Activated CD4-positive, alpha-beta T cell treated with anti-CD3 and anti-CD28 coated beads, Interleukin-10, Interleukin-2, amounts not matched to agents 100 ng/mL and 50 ng/mL, durations not matched to agents 16 hours and 8 hours (primary cell): ENCODE results near the gene MED27.

Source experiments
- DNase-seq: peaks from one replicate; pipeline ENCODE4 v3.0.0-alpha.2; 2020

Gene MED27

GRCh38 chr9:131912671-131913070 is 167.0 kb downstream of the MED27 start:
- no peak for DNase-seq

GRCh38 chr9:131912069-131912468 is 167.6 kb downstream of the MED27 start:
- no peak for DNase-seq

DNA sequence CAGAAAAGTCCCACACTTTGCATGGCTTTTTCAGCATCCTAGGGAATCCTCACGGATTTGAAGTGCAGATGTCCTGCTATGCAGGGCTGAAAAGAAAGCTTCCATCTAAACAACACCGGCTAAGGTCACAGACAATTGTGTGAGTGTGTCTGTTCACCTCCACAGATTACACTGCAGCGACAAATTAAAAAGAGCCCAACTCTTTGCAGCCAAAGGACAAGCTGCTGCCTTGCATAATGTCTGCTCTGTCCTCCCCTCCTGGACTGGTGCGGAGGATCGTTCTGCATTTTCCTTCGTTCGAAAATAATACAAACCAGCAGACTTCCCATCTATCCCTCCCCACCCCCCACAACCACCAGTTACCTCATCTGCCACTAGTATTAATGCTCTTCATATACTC is 169.1 kb downstream of the MED27 start:
- DNase-seq, result no peak

GRCh38 chr9:131905144-131905543 is 174.5 kb downstream of the MED27 start:
- DNase-seq, result no peak

- DNase-seq, result no peak
Measured at GRCh38 chr9:131899296-131900228, 180.1 kb downstream of the MED27 start.

DNA sequence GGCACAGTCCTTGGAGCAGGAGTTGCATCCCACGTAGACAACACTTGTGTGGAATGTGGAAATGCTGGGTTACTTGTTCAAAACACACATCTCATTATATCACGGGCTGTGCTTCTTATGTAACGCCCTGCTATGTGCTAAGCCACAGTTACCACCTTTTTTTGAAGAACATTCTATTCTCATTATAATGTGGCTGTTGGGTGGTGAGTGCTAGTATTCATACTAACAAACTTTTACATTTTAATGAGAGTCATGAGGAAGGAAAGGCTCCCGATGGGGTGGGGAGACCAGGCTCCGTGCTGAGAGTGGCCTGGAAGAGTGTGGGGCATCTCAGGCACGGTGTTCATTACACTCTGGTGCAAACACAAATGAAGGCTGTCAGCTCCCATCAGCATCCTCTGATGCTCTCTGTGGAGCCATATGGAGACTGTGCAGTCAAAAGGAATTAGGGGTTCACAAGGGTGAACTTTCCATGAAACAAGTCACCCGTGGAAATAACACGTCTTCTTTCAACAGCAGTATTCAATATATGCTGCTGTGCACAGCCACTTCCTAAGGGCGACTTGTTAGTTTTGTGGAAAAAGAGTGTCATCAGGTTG is 186.7 kb downstream of the MED27 start:
- DNase-seq, result no peak

DNA sequence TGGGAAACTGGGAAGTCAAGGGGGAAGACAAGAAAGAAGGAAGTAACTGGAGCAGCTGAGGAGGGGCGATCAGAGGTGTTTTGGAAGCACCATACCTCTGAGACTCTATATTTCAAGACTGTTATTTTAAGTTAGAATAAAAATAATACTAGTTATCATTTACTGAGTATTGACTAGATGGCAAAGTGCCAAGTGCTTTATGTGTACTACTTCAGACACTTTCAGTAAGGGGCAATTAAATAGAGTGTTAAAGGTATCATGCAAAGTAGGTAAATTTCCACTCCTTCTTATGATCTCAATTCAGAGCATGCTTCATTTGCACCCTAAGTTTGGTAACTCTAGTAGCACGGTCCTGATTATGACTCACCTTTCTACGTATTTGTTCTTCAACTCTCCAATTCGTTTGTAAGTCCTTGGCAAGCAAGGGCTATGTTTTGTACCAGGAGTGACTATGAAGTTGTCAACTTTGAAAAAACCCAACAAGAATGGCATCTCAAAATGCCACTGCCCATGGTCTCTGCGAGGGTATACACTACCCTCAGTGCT is 187.4 kb downstream of the MED27 start:
- no peak for DNase-seq

DNA sequence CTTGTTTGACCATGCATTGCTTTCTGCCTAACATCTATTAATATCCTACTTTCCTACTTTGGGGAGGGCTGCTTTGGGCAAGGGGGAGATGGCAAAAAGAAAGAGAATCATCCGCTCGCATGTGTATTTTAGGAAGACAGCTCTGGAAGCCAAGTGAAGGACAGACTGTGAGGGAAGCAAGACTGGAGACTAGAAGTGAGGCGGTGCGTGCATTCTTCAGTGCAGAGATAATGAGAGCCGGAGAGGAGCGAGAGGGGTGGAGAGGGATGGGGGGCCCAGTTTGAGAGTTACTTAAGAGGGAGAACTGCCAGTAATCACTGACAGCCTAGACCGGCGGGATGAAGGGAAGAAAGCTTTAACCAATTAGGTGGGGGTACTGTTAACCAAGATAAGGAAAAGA is 188.1 kb downstream of the MED27 start:
- no peak for DNase-seq

DNA sequence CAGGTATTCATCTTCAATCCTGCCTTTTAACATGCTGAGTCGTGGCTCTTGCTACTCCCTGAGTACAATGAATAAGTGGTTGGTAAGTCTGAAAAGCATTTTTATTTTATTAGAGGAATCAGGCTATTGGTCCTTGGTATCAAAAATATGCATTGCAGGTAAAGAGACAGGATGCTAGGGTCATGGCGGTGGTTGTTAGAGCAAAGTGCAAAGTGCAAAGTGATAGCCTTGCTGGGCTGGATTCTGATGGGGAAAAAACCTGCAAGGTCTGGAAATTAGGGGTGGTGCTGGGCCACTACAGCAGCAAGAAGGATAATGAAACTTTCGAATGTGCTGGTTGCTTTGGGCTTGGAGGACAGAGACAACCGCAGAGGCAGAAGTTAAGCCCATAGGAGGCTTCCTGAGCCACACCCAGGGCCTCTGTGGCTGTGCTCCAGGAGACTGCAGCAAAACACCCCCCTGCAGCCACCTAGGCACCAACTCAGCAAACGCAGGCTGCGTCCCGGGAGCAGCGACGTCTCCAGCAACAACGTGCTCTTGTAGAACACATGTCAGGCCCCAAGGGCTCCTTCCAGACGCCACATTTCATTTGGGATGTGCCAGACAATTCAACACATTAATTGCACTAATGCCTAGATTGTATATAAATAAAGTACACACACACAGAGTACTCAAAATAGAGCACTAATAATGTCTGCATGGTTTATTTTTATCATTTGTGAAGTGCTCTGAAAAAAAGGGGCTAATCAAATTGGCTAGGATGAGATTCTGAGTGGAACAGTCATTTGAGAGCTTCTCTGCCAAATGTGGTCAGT is 190.0 kb downstream of the MED27 start:
- DNase-seq, result no peak

- no peak for DNase-seq
Measured at GRCh38 chr9:131888923-131889322, 190.7 kb downstream of the MED27 start.

DNA sequence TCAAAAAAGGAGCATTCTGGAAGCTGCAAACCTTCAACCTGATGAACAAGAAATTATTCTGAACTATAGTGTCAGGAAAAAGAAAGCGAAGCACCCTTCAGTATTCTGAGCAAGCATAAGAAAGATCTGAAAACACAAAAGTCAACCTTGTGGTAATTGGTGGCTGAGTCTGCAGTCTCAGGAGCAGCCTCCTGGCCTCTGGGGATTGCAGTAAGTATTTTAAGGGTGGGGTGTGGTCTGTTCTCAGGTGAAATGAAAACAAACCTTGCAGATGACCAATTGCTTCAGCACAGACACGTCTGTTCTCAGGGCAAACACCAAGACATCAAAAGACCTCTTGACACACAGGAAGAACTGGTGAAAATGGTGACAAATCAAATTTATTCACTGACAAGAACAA is 192.0 kb downstream of the MED27 start:
- no peak for DNase-seq

- no peak for DNase-seq
Measured at GRCh38 chr9:131886826-131887225, 192.8 kb downstream of the MED27 start.

DNA sequence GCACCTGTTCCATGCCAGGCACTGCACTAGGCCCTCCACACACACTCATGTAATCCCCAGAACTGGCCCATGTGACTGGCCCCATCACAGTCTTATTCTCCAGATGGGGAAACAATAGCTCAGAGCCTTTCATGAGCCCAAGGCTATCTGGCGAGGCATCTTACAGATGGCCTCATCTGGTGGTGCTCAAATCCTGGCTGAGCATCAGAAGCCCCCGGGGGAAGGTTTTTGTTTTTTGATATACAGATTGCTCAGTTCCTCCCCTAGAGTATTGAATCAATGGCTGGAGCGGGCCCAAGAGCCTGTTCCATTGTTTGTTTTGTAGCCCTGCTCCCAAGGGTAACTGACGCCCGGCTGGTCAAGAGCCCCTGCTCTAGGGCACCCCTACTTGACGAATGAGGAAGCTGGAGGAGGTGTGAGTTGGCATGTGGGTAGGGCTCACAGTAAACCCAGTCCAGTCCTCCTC is 194.5 kb downstream of the MED27 start:
- DNase-seq, result no peak

DNA sequence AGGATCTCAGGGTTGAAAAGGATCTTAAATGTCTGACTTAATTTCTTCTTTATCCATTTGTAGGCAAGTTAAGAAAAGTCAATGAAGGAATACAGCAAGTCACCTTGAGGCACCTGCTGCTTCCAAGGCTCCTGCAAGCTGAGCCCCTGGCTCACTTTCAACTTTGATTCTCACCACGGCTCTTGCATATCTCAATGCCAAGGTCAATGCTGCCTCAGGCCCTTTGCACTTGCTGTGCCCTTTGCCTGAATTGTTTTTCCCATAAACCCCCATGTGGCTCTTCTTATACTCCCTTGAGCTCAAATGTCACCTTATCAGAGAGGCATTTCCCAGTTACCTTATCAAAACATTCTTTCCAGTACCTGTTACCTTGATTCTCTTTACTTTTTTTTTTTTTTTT is 195.4 kb downstream of the MED27 start:
- no peak for DNase-seq

DNA sequence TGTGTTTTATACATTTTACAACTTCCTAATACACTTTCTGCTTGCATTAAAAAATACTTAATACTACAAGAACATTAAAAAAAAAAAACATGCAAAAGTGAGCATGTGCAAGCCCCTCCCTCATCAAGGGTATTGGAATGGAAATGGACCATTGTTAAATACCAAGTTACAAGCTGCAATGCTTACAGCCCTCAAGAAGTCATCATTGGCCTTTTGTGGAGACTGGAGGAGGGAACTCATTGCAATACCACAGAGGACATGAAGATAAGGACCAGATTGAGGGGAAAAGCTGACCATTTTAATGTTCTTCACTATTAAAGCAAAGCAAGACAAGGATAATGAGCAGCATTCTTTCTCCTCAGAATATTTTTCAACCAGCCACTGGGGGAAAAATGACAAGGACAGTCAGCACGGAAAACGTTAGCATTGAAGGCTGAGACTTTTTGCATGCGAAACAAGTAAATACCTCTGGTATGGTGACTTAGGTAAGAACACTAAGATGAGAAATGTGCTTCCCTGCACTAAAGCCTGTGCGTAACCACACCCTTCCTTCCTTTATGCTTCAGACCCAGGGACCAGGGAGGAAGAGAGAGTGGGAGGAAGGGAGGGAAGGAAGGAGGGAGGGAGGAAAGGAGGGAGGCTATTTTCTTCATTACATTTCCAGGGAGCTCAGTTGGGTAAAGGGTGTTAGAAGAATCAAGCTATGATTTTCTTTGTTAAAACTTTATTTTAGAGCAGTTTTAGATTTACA is 198.7 kb downstream of the MED27 start:
- DNase-seq, result no peak

- no peak for DNase-seq
Measured at GRCh38 chr9:131879911-131880290, 199.8 kb downstream of the MED27 start.

DNA sequence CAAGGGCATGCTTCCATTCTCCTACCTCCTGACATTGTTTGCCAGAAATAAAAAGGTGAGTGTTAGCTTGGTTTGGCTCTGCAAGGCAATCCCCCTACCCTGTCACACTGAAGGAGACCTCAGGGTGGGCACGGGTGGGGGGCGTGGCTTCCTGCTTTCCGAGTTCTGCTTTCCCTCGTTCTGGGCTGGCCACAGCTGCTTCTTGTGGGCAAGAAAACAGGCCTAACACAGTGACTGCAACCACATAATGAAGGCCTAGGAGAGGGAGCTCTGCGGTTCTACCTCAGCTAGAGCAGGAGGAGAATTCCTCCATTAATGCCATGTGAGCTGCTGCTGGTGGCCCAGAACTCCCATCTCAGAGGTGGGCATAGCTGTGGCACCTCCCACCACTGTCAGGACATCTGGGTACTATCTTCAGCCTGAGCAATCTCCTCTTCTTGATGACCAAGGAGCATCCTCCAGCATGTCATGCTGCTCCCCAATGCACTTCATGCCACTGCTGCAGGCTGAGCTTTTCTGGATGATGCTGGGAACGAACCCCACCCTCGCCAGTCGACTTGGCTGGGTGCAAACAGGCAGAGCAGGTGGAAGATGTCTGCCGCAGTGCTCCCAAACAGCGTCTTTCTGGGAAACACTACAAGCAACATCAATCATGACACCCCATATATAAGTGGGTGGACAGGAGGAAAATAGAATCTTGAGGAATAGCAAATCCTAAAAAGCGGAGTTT is 200.3 kb downstream of the MED27 start:
- DNase-seq, result no peak

- no peak for DNase-seq
Measured at GRCh38 chr9:131876486-131876885, 203.2 kb downstream of the MED27 start.

DNA sequence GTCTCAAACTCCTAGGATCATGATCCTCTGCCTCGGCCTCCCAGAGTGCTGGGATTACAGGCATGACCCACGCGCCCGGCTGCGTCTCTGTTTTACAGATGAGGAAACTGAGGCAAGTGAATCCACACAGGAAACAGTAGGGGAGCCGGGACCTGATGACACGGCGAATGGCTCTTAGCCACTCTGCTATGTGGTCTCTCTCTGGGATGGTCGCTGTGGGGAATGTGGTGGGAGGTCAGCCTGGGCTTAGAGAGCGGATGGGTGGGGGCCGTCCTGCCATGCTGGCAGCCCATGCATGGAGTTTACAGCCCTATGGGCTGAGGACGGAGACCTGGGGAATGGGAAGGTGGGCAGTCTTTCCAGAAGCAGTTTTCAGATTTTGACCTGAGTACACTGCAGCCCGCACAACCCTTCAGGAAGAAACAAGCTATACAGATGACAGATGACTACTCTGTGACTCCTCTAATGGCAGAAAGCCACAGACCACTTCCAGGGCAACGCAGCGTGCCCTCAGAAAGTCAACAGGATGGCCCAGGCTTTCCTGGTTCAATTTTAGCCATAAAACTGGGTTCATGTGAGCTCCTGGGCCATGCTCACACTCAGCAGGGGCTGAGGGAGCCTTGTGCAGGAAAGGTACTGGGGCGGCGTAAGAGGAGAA is 203.7 kb downstream of the MED27 start:
- DNase-seq, result peak; percentile 32

DNA sequence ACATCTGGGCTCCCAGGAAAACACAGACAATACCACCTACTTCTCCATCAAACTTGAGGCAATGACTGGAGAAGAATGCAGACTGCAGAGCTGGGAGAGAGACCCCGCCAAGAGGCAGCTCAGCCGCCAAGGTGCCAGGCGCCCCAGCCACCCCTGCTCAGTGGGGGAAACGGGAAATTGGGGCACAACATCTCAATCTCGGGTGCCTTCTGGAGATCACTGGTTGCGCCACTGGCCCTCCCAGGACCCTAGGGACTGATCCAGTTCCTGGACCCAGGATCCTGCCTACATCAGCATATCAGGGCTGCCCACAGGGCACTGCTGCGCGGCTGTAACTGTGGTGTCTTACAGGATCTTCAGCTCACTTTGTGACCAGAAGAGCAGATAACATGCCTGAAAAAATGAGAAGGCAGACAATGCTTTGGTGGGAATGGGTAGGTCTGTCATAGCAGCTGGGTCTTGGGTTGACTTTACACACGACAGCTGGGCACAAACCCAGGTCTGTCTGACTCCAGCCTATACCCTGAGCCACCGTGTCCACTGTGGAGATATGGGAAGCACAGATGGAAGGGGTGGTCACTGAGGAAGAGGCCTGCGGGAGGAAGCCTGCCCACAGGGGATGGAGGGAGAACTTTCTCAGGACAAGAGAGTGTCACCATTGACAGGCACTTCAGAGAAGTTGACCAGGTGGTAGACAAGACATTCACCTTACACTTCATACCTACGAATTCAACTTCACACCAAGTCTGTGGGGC is 204.6 kb downstream of the MED27 start:
- DNase-seq, result no peak
